Measurements from ENCODE around the gene DIP2C.
"Not testable (repeated sequence)": the region's sequence is repeated elsewhere in the genome, so short reads cannot be mapped to it uniquely, and the experiment has no call there.

The DIP2C gene

GRCh38 chr10:689452-690371 lies at the start of gene DIP2C:
Gene DIP2C (minus strand): TSS chr10:689668. CDS start chr10:689578, 90 bp downstream.
- DNase-seq: peak; percentile 99

- no peak for DNase-seq
Measured at GRCh38 chr10:734481-734880, 45.0 kb upstream of the DIP2C start.

GRCh38 chr10:733086-733485 lies 43.6 kb upstream of the DIP2C start:
- no peak for DNase-seq

GRCh38 chr10:729213-729612 lies 39.7 kb upstream of the DIP2C start:
- DNase-seq: no peak

- DNase-seq: no peak
Measured at GRCh38 chr10:728603-729002, 39.1 kb upstream of the DIP2C start.

- no peak for DNase-seq
Measured at GRCh38 chr10:727162-727790, 37.8 kb upstream of the DIP2C start.

GRCh38 chr10:725786-726185 lies 36.3 kb upstream of the DIP2C start:
- no peak for DNase-seq

- no peak for DNase-seq
Measured at GRCh38 chr10:725302-725701, 35.8 kb upstream of the DIP2C start.

GRCh38 chr10:723973-724372 lies 34.5 kb upstream of the DIP2C start:
- DNase-seq: no peak

GRCh38 chr10:722281-723060 lies 33.0 kb upstream of the DIP2C start:
- DNase-seq: no peak

GRCh38 chr10:718143-718700 lies 28.8 kb upstream of the DIP2C start:
- DNase-seq: no peak

- DNase-seq: no peak
Measured at GRCh38 chr10:717458-717857, 28.0 kb upstream of the DIP2C start.

GRCh38 chr10:716821-717220 lies 27.4 kb upstream of the DIP2C start:
- DNase-seq: no peak

- DNase-seq: no peak
Measured at GRCh38 chr10:714214-714613, 24.7 kb upstream of the DIP2C start.

GRCh38 chr10:712575-712974 lies 23.1 kb upstream of the DIP2C start:
- DNase-seq: no peak

- DNase-seq: no peak
Measured at GRCh38 chr10:712089-712488, 22.6 kb upstream of the DIP2C start.

- no peak for DNase-seq
Measured at GRCh38 chr10:707861-708260, 18.4 kb upstream of the DIP2C start.

GRCh38 chr10:707456-707855 lies 18.0 kb upstream of the DIP2C start:
- no peak for DNase-seq

- no peak for DNase-seq
Measured at GRCh38 chr10:703118-703517, 13.7 kb upstream of the DIP2C start.

GRCh38 chr10:700183-700582 lies 10.7 kb upstream of the DIP2C start:
- DNase-seq: not testable (repeated sequence)

GRCh38 chr10:697097-697875 lies 7.8 kb upstream of the DIP2C start:
- no peak for DNase-seq

- no peak for DNase-seq
Measured at GRCh38 chr10:695396-695795, 5.9 kb upstream of the DIP2C start.
